IMR-90 (cell line): Measurements from ENCODE around the gene MORN4. TPM values are rescaled to one million over a fixed set of nuclear protein-coding genes. Genes with fewer than 3 reads are reported as not detected.

Experiments
- ATAC-seq: fragments of 200-7000 bp; cut with Tn5 transposase; 2 replicates; pipeline ENCODE4 v1.9.1; 2020; ENCODE audit warnings: low read depth, mild to moderate bottlenecking, moderate library complexity
- BruUV-seq: library from RNA; stranded (reverse); fragments of 400-500 nt; replicated peaks from 2 replicates; lab custom pipeline; 2021; lab: Mats Ljungman, UMichigan
- CTCF ChIA-PET: fragments of 300-600 bp; formaldehyde crosslinking; extraction: SDS; loops from one replicate; lab custom pipeline; 2021; ENCODE audit warnings: antibody characterized with exemption; lab: Yijun Ruan, JAX
- POLR2A ChIA-PET: fragments of 300-600 bp; sonication (Branson Sonifier 250); formaldehyde crosslinking; loops from one replicate; lab custom pipeline; 2022; ENCODE audit warnings: antibody characterized with exemption; ENCODE audit not compliant: unreplicated experiment; lab: Charles Lee
- DNase-seq: peaks from one replicate; pipeline ENCODE4 v3.0.0; 2013
- H2AFZ ChIP-seq: replicated peaks from 2 replicates; pipeline ENCODE3; 2013; ENCODE audit warnings: low read length, mild to moderate bottlenecking; ENCODE audit not compliant: poor library complexity
- H2AK5ac ChIP-seq: 2 replicates; pipeline ENCODE4 v1.6.1; 2013; ENCODE audit warnings: low read depth, low read length, inconsistent platforms
- H2AK9ac ChIP-seq: replicated peaks from 2 replicates; pipeline ENCODE3; 2013; ENCODE audit warnings: mild to moderate bottlenecking, low read depth, low read length, moderate library complexity; ENCODE audit not compliant: poor library complexity
- H2BK120ac ChIP-seq: 2 replicates; pipeline ENCODE4 v1.6.1; 2013; ENCODE audit warnings: low read depth, low read length, inconsistent platforms
- H2BK15ac ChIP-seq: 3 replicates; pipeline ENCODE4 v1.6.1; 2013; ENCODE audit warnings: low read depth, low read length, inconsistent platforms
- H2BK20ac ChIP-seq: 2 replicates; pipeline ENCODE4 v1.6.1; 2013; ENCODE audit warnings: low read depth, mild to moderate bottlenecking, inconsistent platforms, low read length, moderate library complexity
- H2BK5ac ChIP-seq: 2 replicates; pipeline ENCODE4 v1.6.1; 2013; ENCODE audit warnings: mild to moderate bottlenecking, low read depth, low read length, inconsistent platforms; ENCODE audit not compliant: poor library complexity, severe bottlenecking
- H3K14ac ChIP-seq: replicated peaks from 2 replicates; pipeline ENCODE4 v1.6.1; 2013; ENCODE audit warnings: low read depth, low read length, inconsistent platforms
- H3K18ac ChIP-seq: 2 replicates; pipeline ENCODE4 v1.6.1; 2013; ENCODE audit warnings: low read depth, low read length, control low read depth
- H3K23ac ChIP-seq: 2 replicates; pipeline ENCODE4 v1.6.1; 2013; ENCODE audit warnings: low read depth, low read length, inconsistent platforms
- H3K27ac ChIP-seq: 2 replicates; pipeline ENCODE4 v1.5.1; 2013; ENCODE audit warnings: mild to moderate bottlenecking, control low read depth, low read length; ENCODE audit not compliant: insufficient read depth
- H3K27me3 ChIP-seq: 2 replicates; pipeline ENCODE4 v1.6.1; 2013; ENCODE audit warnings: low read length; ENCODE audit not compliant: control insufficient read depth, insufficient read depth
- H3K36me3 ChIP-seq: 2 replicates; pipeline ENCODE4 v1.6.1; 2013; ENCODE audit warnings: low read length, mixed read lengths; ENCODE audit not compliant: control insufficient read depth, insufficient read depth
- H3K4ac ChIP-seq: 2 replicates; pipeline ENCODE4 v1.6.1; 2013; ENCODE audit warnings: low read depth, low read length, inconsistent platforms
- H3K4me1 ChIP-seq: 2 replicates; pipeline ENCODE4 v1.6.1; 2013; ENCODE audit warnings: low read length, mixed read lengths; ENCODE audit not compliant: control insufficient read depth, insufficient read depth
- H3K4me2 ChIP-seq: 2 replicates; pipeline ENCODE4 v1.6.1; 2013; ENCODE audit warnings: low read depth, mild to moderate bottlenecking, control low read depth, low read length, moderate library complexity
- H3K4me3 ChIP-seq: 2 replicates; pipeline ENCODE4 v1.5.1; 2013; ENCODE audit warnings: low read depth, mild to moderate bottlenecking, control low read depth, low read length, moderate library complexity; ENCODE audit not compliant: insufficient read depth
- H3K56ac ChIP-seq: 2 replicates; pipeline ENCODE4 v1.6.1; 2013; ENCODE audit warnings: low read length, inconsistent platforms; ENCODE audit not compliant: insufficient read depth; ENCODE audit errors: extremely low read depth
- H3K79me1 ChIP-seq, 2 experiments: 2 replicates each; pipeline ENCODE4 v1.6.1; 2013; ENCODE audit warnings: low read length in 2 of 2, inconsistent platforms in 1 of 2, low read depth in 1 of 2
- H3K9ac ChIP-seq: 2 replicates; pipeline ENCODE4 v1.6.1; 2013; ENCODE audit warnings: low read depth, low read length, control low read depth
- H3K9me1 ChIP-seq: 2 replicates; pipeline ENCODE4 v1.6.1; 2013; ENCODE audit warnings: low read length, inconsistent platforms; ENCODE audit not compliant: insufficient read depth
- H3K9me3 ChIP-seq: 2 replicates; pipeline ENCODE4 v1.6.1; 2013; ENCODE audit warnings: low read length; ENCODE audit not compliant: control insufficient read depth, insufficient read depth
- H4K20me1 ChIP-seq: 2 replicates; pipeline ENCODE4 v1.6.1; 2013; ENCODE audit warnings: low read length, inconsistent platforms; ENCODE audit not compliant: insufficient read depth
- H4K5ac ChIP-seq: 2 replicates; pipeline ENCODE4 v1.6.1; 2013; ENCODE audit warnings: mild to moderate bottlenecking, low read depth, low read length, control low read depth
- H4K8ac ChIP-seq, 2 experiments: 2 replicates each; pipeline ENCODE4 v1.6.1; 2013; ENCODE audit warnings: low read depth in 2 of 2, low read length in 2 of 2, control low read depth in 1 of 2, inconsistent platforms in 1 of 2
- H4K91ac ChIP-seq: 2 replicates; pipeline ENCODE4 v1.6.1; 2013; ENCODE audit warnings: low read depth, low read length, inconsistent platforms; ENCODE audit not compliant: insufficient read depth
- BHLHE40 ChIP-seq: fragments of 150-350 bp; IDR thresholded peaks from 2 replicates; pipeline ENCODE4 v1.6.1; 2016; ENCODE audit warnings: mild to moderate bottlenecking, low read depth, low read length
- CEBPB ChIP-seq: IDR thresholded peaks from 2 replicates; pipeline ENCODE4 v1.6.1; 2012; ENCODE audit warnings: low read depth, low read length, improper control_type of control experiment
- CHD1 ChIP-seq: IDR thresholded peaks from 2 replicates; pipeline ENCODE4 v1.6.1; 2012; ENCODE audit warnings: low read depth, low read length, improper control_type of control experiment
- CTCF ChIP-seq: conservative IDR thresholded peaks from 2 replicates; pipeline ENCODE4 v1.5.1; 2012; ENCODE audit warnings: mild to moderate bottlenecking, low read depth, low read length, improper control_type of control experiment
- ELK1 ChIP-seq: fragments of 150-350 bp; IDR thresholded peaks from 2 replicates; pipeline ENCODE4 v1.6.1; 2016; ENCODE audit warnings: low read depth, mild to moderate bottlenecking, low read length, moderate library complexity, borderline replicate concordance
- FOS ChIP-seq: fragments of 150-350 bp; IDR thresholded peaks from 2 replicates; pipeline ENCODE4 v1.6.1; 2016; ENCODE audit warnings: low read depth, low read length
- MAFK ChIP-seq: IDR thresholded peaks from 2 replicates; pipeline ENCODE4 v1.6.1; 2012; ENCODE audit warnings: low read depth, low read length, improper control_type of control experiment
- MAZ ChIP-seq: IDR thresholded peaks from 2 replicates; pipeline ENCODE4 v1.6.1; 2012; ENCODE audit warnings: low read depth, mild to moderate bottlenecking, low read length, improper control_type of control experiment, moderate library complexity, borderline replicate concordance
- MXI1 ChIP-seq: IDR thresholded peaks from 2 replicates; pipeline ENCODE4 v1.6.1; 2012; ENCODE audit warnings: low read depth, mild to moderate bottlenecking, low read length, moderate library complexity, borderline replicate concordance
- NFE2L2 ChIP-seq: fragments of 150-350 bp; IDR thresholded peaks from 2 replicates; pipeline ENCODE4 v1.6.1; 2016; ENCODE audit warnings: low read depth, mild to moderate bottlenecking, low read length
- POLR2A ChIP-seq: IDR thresholded peaks from 2 replicates; pipeline ENCODE4 v1.6.1; 2012; ENCODE audit warnings: mild to moderate bottlenecking, low read depth, low read length
- RAD21 ChIP-seq: IDR thresholded peaks from 2 replicates; pipeline ENCODE4 v1.6.1; 2012; ENCODE audit warnings: low read length, improper control_type of control experiment
- RCOR1 ChIP-seq: IDR thresholded peaks from 2 replicates; pipeline ENCODE4 v1.6.1; 2012; ENCODE audit warnings: mild to moderate bottlenecking, low read length, improper control_type of control experiment; ENCODE audit not compliant: insufficient replicate concordance
- RFX5 ChIP-seq: IDR thresholded peaks from 2 replicates; pipeline ENCODE4 v1.8.0; 2012; ENCODE audit warnings: low read depth, mild to moderate bottlenecking, low read length, moderate library complexity
- SMC3 ChIP-seq: fragments of 150-350 bp; IDR thresholded peaks from 2 replicates; pipeline ENCODE4 v1.6.1; 2016; ENCODE audit warnings: low read depth, mild to moderate bottlenecking, antibody characterized with exemption, low read length, moderate library complexity
- WGBS, 2 experiments: methylation state at CpG; one replicate each; pipeline versions ENCODE4 v1.1.5 to v1.1.7; 2013; ENCODE audit warnings: missing lambda C conversion rate in 2 of 2; ENCODE audit not compliant: insufficient read length in 1 of 2; ENCODE audit errors: extremely low coverage in 2 of 2; 5-methylcytosine and 5-hydroxymethylcytosine counted together
- dilution Hi-C: fragments of 300-500 bp; cut with HindIII; formaldehyde crosslinking; loops from one replicate; pipeline ENCODE4 v1.14.3; 2018; ENCODE audit warnings: low sequenced_read_pairs; ENCODE audit not compliant: unreplicated experiment
- in situ Hi-C: fragments of 300-500 bp; cut with MboI; formaldehyde crosslinking; loops from 3 replicates; pipeline ENCODE4 v1.14.3; 2019; ENCODE audit warnings: low sequenced_read_pairs, inconsistent platforms, mixed read lengths
- intact Hi-C: fragments of 100-400 bp; cut with micrococcal nuclease; formaldehyde crosslinking; loops from 2 replicates; pipeline ENCODE4 v1.10.0; 2022
- polyA plus RNA-seq, 3 experiments: library from polyadenylated mRNA; depleted of rRNA; stranded (reverse); fragments of >200 nt; gene quantifications; 2 replicates each; pipeline ENCODE4 v1.2.3, GENCODE V29; 2012; ENCODE audit warnings: low replicate concordance in 1 of 3
- total RNA-seq: library from RNA; depleted of rRNA; stranded (reverse); fragments of >200 nt; gene quantifications from 2 replicates; pipeline ENCODE4 v1.2.3, GENCODE V29; 2012
- TF ChIP-seq, protein P1 (sequence below): fragments of 150-350 bp; IDR thresholded peaks from 2 replicates; pipeline ENCODE4 v1.6.1; 2017; ENCODE audit warnings: mild to moderate bottlenecking, antibody characterized with exemption, low read length, low read depth

MORN4 gene
- total and polyA plus RNA-seq, 2 of the 4 experiments (the other 2 are of a cell fraction) = 3.2 to 8.4 TPM

- Histone ChIP-seq H2BK15ac (no peak overlapping the region), H3K14ac (no peak overlapping the region), H3K4me2 (no peak overlapping the region), H4K8ac (no peak overlapping the region), H3K27me3 (no peaks in the 10 kb centered on the region), H3K79me1 (no peaks in the 10 kb centered on the region), H3K9me1 (peaks cover 9% of the 10 kb centered on the region; the same call in 1 of the 2 replicates), H2BK20ac (no peak overlapping the region), H3K4ac (no peak overlapping the region), H3K27ac (no peak overlapping the region), H3K23ac (no peak overlapping the region), H4K5ac (no peak overlapping the region), H3K18ac (no peak overlapping the region), H2BK5ac (no peak overlapping the region), H2AFZ (no peak overlapping the region), H4K20me1 (peaks cover 3% of the 10 kb centered on the region; the same call in 1 of the 2 replicates), H3K4me3 (no peak overlapping the region), H3K9ac (no peak overlapping the region), H3K4me1 (peaks cover 13% of the 10 kb centered on the region), H2AK9ac (no peak overlapping the region), H4K91ac (no peak overlapping the region), H3K9me3 (no peaks in the 10 kb centered on the region), H2BK120ac (no peak overlapping the region), H3K56ac (no peak overlapping the region), H3K36me3 (no peaks in the 10 kb centered on the region), H2AK5ac (no peak overlapping the region)
- dilution Hi-C loops = no loop called here
- intact Hi-C loops = no loop called here
- ChIA-PET CTCF (no interaction called here), POLR2A (no interaction called here)
- no peak for TF ChIP-seq RAD21
- TF ChIP-seq SMC3 = no peak
- TF ChIP-seq CHD1 = no peak
- TF ChIP-seq NFE2L2 = no peak
- TF ChIP-seq, protein P1, sequence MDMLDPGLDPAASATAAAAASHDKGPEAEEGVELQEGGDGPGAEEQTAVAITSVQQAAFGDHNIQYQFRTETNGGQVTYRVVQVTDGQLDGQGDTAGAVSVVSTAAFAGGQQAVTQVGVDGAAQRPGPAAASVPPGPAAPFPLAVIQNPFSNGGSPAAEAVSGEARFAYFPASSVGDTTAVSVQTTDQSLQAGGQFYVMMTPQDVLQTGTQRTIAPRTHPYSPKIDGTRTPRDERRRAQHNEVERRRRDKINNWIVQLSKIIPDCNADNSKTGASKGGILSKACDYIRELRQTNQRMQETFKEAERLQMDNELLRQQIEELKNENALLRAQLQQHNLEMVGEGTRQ = no peak
- TF ChIP-seq CEBPB = no peak
- no peak for TF ChIP-seq MAZ
- TF ChIP-seq MXI1 = no peak
- no peak for TF ChIP-seq FOS
- no peak for TF ChIP-seq CTCF
- no peak for TF ChIP-seq ELK1
- no peak for TF ChIP-seq MAFK
- no peak for TF ChIP-seq RCOR1
- TF ChIP-seq RFX5 = no peak
- TF ChIP-seq BHLHE40 = no peak
- no peak for TF ChIP-seq POLR2A
- 90% methylated on average over 2 of the region's 6 CpGs; no CpG with 5 or more reads in 1 of the 2 experiments for WGBS, 2 experiments
- DNase-seq (no peak), ATAC-seq (no peak)
- no TSS peak for BruUV-seq
- in situ Hi-C loops = no loop called here
These were observed 34.1 kb downstream of the MORN4 start for GRCh38 chr10:97599272-97599619.
